Jurkat, Clone E6-1 (cell line): ENCODE results near the gene HGS.

ENCODE experiments used
- DNase-seq: peaks from one replicate; pipeline ENCODE4 v3.0.0-alpha.2; 2011; ENCODE audit warnings: low read depth, low spot score
- H3K4me3 ChIP-seq: 2 replicates; pipeline ENCODE4 v1.5.1; 2011; ENCODE audit warnings: mild to moderate bottlenecking, low read length, control low read depth, moderate library complexity

The HGS gene

DNA sequence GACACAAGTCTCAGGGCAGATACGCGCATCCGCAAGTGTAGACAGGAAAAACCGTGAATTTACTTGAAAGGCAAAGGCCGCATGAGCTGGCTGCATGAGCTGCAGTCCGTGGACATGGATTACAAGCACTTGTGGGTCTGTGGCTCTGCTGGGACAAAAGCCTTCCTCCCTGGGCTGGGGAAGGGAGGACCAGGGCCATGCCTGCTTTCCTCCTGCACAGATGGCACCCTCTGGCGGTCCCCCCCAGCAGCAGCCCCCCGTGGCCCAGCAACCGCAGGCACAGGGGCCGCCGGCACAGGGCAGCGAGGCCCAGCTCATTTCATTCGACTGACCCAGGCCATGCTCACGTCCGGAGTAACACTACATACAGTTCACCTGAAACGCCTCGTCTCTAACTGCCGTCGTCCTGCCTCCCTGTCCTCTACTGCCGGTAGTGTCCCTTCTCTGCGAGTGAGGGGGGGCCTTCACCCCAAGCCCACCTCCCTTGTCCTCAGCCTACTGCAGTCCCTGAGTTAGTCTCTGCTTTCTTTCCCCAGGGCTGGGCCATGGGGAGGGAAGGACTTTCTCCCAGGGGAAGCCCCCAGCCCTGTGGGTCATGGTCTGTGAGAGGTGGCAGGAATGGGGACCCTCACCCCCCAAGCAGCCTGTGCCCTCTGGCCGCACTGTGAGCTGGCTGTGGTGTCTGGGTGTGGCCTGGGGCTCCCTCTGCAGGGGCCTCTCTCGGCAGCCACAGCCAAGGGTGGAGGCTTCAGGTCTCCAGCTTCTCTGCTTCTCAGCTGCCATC is 17.7 kb downstream of the HGS start:
- DNase-seq: no peak
- peak overlapping the region; percentile 75 for H3K4me3 ChIP-seq

DNA sequence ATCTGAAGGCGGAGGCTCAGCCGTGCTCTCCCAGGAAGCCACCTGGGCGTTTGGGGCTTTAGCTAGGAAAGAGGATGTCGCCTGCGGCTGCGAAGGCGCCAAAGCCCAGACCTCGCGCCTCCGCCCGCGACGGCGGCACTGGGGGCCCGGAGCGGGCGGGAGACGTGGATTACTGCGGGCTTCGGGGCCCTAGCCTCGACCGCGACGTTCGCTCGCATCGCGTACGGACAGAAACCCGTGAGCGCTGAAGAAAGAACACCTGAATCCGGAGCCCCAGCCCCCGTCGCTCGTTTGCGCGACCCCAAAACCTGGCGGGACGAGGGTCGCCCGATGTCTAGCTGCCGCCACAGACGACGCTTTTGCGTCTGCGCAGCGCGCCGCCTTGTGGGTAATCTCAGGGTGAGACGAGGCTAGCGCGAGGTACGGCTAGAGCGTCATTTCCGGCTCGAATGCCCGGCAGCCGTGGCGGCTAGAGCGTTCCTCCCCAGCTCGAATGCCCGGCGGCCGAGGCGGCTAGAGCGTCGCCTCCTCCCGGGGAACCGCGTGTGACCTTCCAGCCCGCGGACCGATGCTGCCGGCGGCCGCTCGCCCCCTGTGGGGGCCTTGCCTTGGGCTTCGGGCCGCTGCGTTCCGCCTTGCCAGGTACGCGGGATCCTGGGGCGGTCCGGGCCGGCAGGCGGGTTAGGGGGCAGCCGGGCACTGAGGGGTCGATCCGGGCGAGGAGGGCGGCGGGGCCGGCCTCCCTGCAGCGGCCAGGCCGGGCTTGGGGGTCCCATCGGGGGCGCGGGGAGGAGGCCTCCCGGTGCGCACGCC is 19.3 kb downstream of the HGS start, which contains the start of gene MRPL12:
MRPL12 (plus strand) TSS at position 434 of the 813 bp plus-strand sequence; CDS start at position 569, 135 bp downstream.
- DNase-seq: peak; percentile 87
- peak within 1 kb of the TSS; percentile 75 for H3K4me3 ChIP-seq

DNA sequence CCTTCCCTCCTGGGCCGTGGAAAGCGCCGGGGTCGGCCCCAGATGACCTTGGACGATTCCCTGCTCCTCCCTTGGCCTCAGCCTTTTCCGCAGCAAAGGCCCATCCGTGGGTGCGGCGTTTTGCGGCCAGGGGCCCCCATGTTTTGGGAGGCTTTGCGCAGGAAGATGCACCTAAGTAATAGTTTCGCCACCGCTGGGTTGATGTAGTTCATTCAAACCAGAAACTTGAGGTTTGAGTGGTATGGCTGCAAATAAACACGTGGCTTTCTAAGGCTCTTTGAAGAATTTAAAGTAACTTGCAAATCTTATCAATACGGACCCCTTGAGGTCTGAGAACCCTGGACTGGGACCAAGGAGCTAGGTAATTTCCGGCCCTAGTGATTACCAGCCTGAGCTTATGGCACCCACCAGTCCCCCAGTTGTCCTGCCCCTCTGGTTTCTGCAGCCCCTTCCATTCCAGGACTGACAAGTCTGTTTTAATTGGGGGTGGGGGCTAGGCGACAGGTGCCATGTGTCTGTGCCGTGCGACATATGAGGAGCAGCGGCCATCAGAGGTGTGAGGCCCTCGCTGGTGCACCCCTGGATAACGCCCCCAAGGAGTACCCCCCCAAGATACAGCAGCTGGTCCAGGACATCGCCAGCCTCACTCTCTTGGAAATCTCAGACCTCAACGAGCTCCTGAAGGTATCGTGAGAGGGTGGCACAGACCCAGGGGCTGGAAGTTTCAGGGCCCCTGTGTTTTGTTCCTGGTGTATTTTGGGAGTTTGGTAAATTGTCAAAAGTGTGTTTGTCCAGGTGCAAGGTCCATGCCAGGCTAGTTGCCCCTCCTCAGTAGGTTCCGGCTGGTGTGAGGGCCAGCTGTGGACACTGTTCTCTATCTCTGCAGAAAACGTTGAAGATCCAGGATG is 20.2 kb downstream of the HGS start:
- peak overlapping the region; percentile 75 for H3K4me3 ChIP-seq
- no peak for DNase-seq

DNA sequence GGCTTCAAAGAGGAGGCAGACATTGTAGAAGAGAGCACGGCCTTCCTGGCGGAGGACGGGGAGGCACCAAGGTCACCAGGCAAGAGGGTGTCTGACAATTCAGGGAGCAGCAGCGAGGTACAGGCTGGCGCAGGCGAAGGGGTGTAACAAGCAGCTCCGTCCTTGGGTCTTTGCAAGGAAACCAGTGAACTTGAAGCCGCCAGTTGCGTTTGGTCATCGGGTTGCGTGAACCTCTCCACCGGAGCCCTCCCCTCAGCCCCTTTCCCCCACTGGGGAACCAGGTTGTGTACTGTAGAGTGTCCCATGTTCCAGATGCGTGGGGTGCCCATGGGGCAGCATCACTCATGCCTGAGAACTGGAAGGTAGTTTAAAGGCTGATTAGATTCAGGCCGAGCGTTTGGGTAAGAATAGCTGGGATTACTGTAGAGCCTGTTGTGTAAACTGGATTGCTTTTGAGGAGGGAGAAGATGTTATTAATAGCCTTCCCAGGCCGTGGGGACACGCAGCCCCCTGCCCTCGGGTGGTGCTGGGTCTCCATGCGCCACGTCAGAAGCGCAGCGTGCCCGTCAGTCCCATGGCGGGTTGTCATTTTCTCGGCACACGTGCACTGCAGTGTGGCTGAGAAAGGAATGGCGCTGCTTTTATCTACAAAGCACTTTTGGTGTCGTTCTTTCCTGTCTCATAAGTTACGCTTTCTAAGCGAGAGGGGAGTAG is 21.9 kb downstream of the HGS start:
- no peak overlapping the region for H3K4me3 ChIP-seq
- no peak for DNase-seq

DNA sequence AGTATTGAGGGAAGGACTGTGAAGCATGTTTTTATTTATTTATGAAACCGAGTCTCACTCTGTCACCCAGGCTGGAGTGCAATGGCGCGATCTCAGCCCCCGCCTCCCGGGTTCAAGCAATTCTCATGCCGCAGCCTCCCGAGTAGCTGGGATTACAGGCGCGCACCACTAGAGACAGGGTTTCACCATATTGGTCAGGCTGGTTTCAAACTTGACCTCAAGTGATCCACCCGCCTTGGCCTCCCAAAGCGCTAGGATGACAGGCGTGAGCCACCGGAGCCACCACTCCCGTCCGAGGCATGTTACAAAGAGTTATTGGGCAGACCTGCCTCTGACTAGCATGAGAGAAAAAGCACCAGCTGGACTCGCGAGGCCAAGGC is 22.4 kb downstream of the HGS start:
- DNase-seq: no peak
- no peak overlapping the region for H3K4me3 ChIP-seq

DNA sequence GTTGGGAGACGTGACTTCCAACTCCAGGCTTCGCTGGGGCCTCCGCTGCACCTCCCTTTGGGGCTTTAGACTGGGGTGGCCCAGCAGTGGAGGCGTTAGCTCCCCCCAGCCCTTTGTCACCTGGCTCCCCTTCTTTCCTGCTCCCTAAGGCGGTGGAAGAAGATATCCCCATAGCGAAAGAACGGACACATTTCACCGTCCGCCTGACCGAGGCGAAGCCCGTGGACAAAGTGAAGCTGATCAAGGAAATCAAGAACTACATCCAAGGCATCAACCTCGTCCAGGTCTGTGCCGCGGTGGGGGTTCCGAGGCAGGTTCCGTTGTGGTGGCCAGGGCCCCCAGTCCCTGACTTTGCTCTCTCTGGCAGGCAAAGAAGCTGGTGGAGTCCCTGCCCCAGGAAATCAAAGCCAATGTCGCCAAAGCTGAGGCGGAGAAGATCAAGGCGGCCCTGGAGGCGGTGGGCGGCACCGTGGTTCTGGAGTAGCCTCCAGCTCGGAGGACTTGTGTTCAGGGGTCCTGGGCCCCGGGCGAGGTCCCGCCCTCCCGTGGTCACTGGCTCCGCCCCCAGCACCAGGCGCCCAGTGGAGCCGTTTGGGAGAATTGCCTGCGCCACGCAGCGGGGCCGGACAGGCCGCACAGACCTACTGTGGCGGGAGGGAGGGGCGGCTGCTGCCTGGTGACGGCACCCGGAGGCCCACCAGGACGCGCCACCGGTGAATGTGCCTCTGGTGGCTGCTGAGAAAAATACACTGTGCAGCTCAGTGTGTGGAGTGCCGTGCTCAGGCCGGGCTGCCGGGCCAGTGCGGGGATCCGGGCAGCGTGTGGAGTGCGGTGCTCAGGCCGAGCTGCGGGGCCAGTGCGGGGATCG is 23.2 kb downstream of the HGS start:
- H3K4me3 ChIP-seq: no peak overlapping the region
- no peak for DNase-seq

DNA sequence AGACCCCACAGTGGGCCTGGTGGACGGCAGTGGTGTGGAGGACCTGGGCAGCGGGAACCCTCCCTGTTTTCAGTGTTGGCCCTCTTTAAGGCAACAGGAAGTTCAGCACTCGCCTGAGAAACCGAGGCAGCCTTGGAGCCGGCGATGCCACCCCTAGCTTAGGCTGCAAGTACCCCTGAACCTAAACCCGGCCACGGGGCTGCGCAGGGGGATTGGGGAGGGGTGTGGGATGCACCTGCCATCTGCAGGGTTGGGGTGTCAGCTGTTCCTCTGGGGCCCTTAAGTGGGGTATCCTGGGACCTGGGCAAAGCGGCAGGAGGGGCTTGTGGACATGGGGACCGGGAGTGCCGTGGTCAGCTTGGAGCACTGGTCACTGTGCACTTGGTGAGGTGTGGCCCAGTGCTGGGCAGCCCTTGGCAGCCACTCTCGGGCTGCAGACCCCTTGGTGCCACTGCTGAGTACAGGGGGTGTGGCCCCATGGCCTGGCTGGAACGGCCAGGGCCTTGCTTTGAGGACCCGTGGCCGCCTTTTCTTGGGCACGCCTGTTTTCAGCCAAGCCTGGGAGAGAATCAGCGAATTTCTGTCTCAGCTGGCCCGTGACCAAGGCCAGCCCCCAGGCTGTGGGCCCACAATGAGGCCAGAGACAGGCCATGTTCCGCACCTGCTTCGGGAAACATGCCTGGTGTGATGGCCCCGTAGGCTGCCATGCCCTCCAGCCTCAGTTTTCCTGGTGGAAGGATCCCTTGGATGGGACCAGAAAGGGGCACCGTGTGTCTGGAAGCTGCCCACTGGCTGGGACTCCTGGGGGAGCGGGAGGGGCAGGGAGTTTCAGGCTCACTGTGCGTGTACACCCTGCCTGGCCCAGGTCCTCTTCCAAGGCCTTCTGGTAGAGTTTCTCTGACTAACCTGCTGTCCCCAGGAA is 24.2 kb downstream of the HGS start:
- no peak overlapping the region for H3K4me3 ChIP-seq

DNA sequence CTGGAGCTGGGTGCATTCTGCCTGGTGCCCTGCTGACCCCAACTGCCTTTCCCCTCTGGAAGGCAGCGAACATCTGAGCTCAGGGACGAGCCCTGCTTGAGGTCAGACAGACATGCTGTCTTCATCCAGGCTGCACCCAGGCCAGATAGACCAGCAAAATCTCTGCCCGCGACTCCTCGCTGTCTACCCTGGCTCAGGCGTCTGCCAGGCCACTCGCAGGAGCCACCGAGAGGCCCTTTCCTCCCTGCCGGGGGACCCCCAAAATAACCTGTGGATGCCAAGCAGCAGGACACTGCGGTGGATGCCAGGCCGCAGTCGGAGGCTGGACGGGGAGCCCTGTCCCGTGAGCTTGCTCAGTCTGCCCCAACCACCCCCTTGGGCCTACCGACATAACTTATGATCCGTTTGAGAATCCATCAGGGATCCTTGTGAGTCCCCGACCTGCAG is 25.0 kb downstream of the HGS start:
- no peak overlapping the region for H3K4me3 ChIP-seq

More for the DNA sequence above, 24.2 kb downstream of the HGS start:
- DNase-seq: no peak

DNA sequence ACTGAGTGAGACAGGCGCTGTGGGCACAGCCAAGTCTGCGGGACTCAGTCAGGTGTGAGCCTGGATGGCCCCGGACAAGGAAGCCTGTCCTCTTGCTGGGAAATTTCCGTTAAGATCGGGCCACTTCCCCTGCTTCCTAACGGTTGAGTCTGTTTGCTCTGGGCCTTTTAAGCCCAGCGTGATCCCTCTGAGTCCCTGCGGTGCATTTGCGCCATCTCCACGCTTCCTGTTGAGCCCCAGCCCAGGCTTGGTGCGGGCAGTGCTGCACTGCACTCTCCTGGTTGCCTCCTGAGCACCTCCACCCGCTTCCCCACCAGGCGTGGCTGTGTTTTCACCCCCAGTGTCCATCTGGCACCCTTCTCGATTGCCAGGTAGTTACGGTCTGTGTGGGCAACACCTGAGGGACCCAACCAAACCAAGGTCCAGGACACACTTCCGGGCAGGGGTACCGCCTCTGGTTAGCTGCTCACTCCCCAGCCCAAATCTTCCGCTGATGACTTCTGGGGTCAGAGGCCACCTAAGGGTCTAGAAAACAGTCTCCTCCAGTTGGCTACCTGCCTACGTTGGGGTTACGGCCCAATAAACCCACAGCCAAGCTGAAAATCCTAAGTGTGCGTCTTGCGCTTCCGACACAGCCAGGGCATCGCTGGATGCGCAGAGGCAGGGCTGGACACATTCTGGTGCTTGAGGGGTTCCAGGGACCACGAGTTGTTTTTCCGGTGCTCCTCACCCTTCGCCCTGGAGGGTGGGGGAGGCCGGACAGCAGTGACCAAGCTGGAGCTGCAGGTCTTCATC is 26.9 kb downstream of the HGS start:
- no peak for DNase-seq
- H3K4me3 ChIP-seq: no peak overlapping the region

More for the DNA sequence above, 25.0 kb downstream of the HGS start:
- no peak for DNase-seq

DNA sequence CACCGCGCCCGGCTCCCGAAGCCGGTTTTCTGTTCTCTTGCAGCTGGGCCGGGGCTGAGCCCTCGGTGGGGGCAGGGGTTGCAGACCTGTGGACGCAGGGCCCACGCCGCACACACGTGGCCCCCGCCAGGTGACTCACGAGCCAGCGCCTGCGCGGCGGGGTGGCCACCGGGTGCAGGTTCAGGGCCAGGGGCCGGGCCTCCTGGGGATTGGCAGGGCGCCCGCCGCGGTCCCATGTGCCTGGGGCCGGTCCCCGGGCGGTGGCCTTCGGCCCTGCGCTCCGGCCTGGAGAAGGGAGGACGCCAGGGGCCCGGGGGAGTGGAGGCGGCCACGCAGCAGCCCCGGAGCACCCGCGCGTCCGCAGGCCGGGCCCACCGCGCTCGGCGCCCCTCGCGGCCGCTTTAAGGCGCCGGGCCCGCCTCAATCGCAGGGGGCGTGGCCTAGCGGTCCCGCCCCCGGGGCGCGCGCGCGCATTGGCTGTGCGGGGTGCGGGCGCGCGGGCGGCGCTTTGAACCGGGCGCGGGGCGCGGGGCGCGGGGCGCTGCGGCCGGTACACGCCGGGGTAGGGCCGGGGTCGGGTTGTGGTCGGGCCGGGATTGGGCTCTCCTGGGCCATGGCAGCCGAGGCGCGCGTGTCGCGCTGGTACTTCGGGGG is 28.1 kb downstream of the HGS start, which contains the start of gene SLC25A10:
SLC25A10 (plus strand) TSS at position 471 of the 654 bp plus-strand sequence; CDS start at position 614, 143 bp downstream.
- peak within 1 kb of the TSS; percentile 83 for H3K4me3 ChIP-seq
- peak; percentile 58 for DNase-seq

DNA sequence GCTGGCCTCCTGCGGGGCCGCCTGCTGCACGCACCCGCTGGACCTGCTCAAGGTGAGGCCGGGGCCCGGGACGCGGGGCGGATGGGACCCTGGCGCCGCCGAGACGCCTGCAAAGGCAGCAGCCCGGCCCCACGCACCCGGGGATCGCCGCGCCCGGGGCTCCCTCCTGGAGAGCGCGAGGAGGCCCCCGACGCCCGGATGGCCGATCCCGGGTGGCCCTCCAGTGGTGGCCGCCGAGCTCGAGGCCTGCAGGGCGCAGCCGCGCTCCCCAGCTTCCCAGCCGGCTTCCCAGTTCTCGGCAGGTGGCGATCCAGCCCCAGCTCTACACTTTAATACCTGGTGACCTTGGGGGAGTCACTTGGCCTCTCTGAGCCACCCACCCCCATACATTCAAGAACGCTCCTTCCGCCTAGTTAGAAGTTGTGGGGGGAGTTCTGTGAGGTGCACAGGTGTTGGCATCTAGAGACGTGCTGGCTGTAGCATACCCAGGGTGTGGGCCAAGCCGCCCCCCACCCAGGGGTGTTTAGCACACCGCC is 28.7 kb downstream of the HGS start:
- peak overlapping the region; percentile 83 for H3K4me3 ChIP-seq
- no peak for DNase-seq

DNA sequence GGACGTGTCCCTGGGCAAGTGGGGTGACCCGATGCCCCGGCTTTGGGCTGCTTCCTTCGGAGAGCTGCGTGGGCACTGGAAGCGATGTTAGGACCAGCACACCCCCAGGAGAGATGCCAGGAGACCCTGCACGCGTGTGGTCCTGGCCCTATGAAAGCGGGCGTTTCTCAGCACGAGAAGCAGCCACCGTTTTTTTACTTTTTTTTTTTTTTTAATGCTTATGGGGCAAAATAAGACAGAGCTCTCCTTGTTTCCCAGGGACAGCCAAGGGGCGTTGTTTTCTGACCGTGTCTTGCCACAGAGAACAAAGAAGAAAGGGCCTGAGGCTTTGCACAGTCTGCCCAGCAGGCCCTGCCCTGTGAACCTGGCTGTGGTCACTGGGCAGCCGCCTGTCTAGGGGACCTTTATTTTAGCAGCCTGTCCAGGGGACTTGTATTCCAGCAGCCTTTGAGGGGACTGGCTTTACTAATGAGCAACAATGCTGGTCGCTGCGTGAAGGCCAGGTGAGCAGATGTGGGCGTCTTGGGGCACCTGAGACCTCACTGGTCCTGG is 29.3 kb downstream of the HGS start:
- peak overlapping the region; percentile 83 for H3K4me3 ChIP-seq
- no peak for DNase-seq

DNA sequence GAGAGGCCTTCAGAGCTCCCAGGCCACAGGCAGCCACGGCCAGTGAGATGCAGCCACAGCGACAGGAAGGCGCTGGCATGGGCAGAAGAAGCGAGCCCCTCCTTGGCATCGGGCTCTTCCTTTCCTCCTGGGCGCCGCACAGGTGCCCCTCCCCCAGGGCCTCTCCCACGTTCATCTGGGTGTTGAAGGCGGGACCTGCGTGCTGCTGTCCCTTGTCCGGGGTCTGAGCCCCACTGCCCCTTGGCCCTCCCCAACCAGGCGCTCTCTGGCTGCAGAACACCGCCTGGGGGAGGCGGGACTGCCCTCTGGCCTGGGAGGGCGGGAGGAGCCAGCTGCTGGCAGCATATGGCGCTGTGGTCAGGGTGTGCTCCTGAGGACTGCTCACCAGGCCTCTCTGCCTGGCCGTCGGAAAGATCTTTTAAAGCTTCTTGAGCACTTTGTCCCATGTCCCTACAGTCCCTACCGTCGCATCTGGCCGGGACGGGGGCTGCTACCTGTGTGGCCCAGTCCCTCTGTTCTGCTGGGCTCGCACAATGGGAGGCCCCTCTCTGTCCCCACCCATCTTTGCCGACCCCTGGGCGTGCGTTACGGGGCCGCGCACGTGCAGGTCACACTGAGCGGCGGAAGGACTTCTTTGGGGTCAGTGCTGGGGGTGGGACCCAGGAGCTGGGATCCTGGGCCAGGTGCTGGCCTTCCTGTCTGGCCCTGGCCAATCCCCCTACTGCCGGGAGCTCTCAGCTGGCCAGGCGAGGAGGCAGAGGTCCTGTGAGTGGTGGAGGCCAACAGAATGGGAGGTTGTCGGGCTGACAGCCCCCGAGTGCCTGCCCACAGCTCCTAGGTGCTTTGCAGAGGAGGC is 30.0 kb downstream of the HGS start:
- no peak for DNase-seq
- H3K4me3 ChIP-seq: peak overlapping the region; percentile 83
